Psoas muscle (tissue), 8 donors: ENCODE results near the gene LTB. TPM values are rescaled to one million over a fixed set of nuclear protein-coding genes. Genes with fewer than 3 reads are reported as not detected.

Experiments used
- ATAC-seq, 4 donors: fragments of 200-7000 bp; cut with Tn5 transposase; one replicate each; pipeline ENCODE4 v1.9.1; 2020; ENCODE audit warnings: moderate library complexity in 3 of 4, mild to moderate bottlenecking in 2 of 4
- DNase-seq, 2 donors: peaks; one replicate each; pipeline ENCODE4 v3.0.0-alpha.2; 2020
- H3K27ac ChIP-seq: fragments of 200-600 bp; one replicate; pipeline ENCODE4 v1.8.0; 2022
- H3K27me3 ChIP-seq, 3 donors: fragments of 200-600 bp in 1 of 3; one replicate each; pipeline versions ENCODE4 v1.6.1 to v1.8.0; 2013 to 2022; ENCODE audit warnings: low read length in 2 of 3, mild to moderate bottlenecking in 2 of 3, moderate library complexity in 1 of 3; ENCODE audit not compliant: insufficient read depth in 3 of 3
- H3K36me3 ChIP-seq, 2 donors: fragments of 200-600 bp in 1 of 2; one replicate each; pipeline versions ENCODE4 v1.6.1 to v1.8.0; 2013 to 2022; ENCODE audit warnings: low read depth in 1 of 2, mild to moderate bottlenecking in 1 of 2, moderate library complexity in 1 of 2; ENCODE audit not compliant: insufficient read depth in 1 of 2
- H3K4me1 ChIP-seq: fragments of 200-600 bp; one replicate; pipeline ENCODE4 v1.8.0; 2022
- H3K4me3 ChIP-seq: fragments of 200-600 bp; one replicate; pipeline ENCODE4 v1.8.0; 2022; ENCODE audit warnings: mild to moderate bottlenecking
- H3K9me3 ChIP-seq: fragments of 200-600 bp; one replicate; pipeline ENCODE4 v1.8.0; 2022
- CTCF ChIP-seq: fragments of 200-600 bp; IDR thresholded peaks from one replicate; pipeline ENCODE4 v1.8.0; 2022; ENCODE audit warnings: antibody characterized with exemption
- WGBS, 3 donors: extraction: QIAGEN DNeasy Blood & Tissue Kit; methylation state at CpG; one replicate each; pipeline versions ENCODE4 v1.1.6 to v1.1.7; 2013; 5-methylcytosine and 5-hydroxymethylcytosine counted together
- intact Hi-C, 2 donors: fragments of 100-400 bp; cut with DNase I; formaldehyde crosslinking; loops; one replicate each; pipeline versions ENCODE4 v1.11.0 to v1.14.2; 2022
- polyA plus RNA-seq, 3 donors: library from polyadenylated mRNA; stranded (reverse); fragments of 200-250 nt; gene quantifications; one replicate each; pipeline ENCODE4 v1.2.3, GENCODE V29; 2013
- total RNA-seq, 4 donors: library from RNA; stranded (reverse); fragmentation: NEBNext Ultra II Directional in 2 of 4; extraction: Animal tissue kit (Norgen Biotek cat#: 25700) in 2 of 4; gene quantifications; one replicate each; pipeline versions ENCODE4 v1.2.1 to v1.2.4, GENCODE V29; 2021 to 2023
- donor health status: healthy with polysubstance abuse.
- donor health status: DM: no; HTN: no; CAD: no; lungs with moderate emphysema.
- donor health status: Bipolar disorder and iron deficiency.
- donor health status: healthy.
- donor health status: DM: yes; HTN: yes; CAD: no.
- donor health status: DM: no; HTN: no; CAD: no.
- donor health status: DM: no; HTN: no; CAD: no.
- donor health status: DM: yes; HTN: yes; CAD: no.

The LTB gene
- total and polyA plus RNA-seq, 7 donors, result 0.08 to 1.0 (median 0.71) TPM

GRCh38 chr6:31547727-31548543 lies 34.3 kb downstream of the LTB start:
- WGBS, 3 donors, result 73 to 79% (median 74%) methylated on average over 24 of the region's 24 CpGs

GRCh38 chr6:31546958-31547726 lies 35.1 kb downstream of the LTB start, which contains the start of gene NFKBIL1:
Gene NFKBIL1, plus strand, starts transcription at chr6:31547608. Its CDS starts 87 bp downstream, at chr6:31547695.
- peak; percentile 96 to 97 (median 96) for ATAC-seq
- no peaks in the 10 kb centered on the region for H3K9me3 ChIP-seq
- no peaks in the 10 kb centered on the region for H3K27me3 ChIP-seq
- H3K36me3 ChIP-seq, result peaks cover 2 to 35% of the 10 kb centered on the region in 2 donors
- peaks cover 19% of the 10 kb centered on the region for H3K4me1 ChIP-seq
- intact Hi-C loops, result loop anchor here (1.0 to 10.0 kb wide), 9 partner anchors 35 to 418 kb away; partner anchors contain the start of genes LTB (in 2 of the 2), AIF1 (in 1 of the 2), C6orf47 (in 1 of the 2) and EHMT2 (in 1 of the 2)
- 0% methylated on average over 25 of the region's 25 CpGs for WGBS, 3 donors
- H3K4me3 ChIP-seq, result peak within 1 kb of the TSS; percentile 71
- DNase-seq, result peak; percentile 95 to 97
- H3K27ac ChIP-seq, result peak within 1 kb of the TSS; percentile 86
- no peak for TF ChIP-seq CTCF

More at GRCh38 chr6:31547727-31548543, 34.3 kb downstream of the LTB start:
- intact Hi-C loops, result loop anchor here (2.0 to 10.0 kb wide), 8 partner anchors 34 to 417 kb away; partner anchors contain the start of genes LTB (in 2 of the 2), AIF1 (in 1 of the 2), C6orf47 (in 1 of the 2) and EHMT2 (in 1 of the 2)
- Histone ChIP-seq H3K4me3 (peak overlapping the region; percentile 71), H3K36me3 (peaks cover 2 to 37% of the 10 kb centered on the region in 2 donors), H3K4me1 (peaks cover 15% of the 10 kb centered on the region), H3K9me3 (no peaks in the 10 kb centered on the region), H3K27me3 (no peaks in the 10 kb centered on the region), H3K27ac (peak overlapping the region; percentile 86)
- DNase-seq, result peak in 1 of 2 donors; percentile 57
- no peak for TF ChIP-seq CTCF
- peak in 1 of 4 donors; percentile 5 for ATAC-seq

GRCh38 chr6:31546339-31546957 lies 35.8 kb downstream of the LTB start, which contains the start of gene ATP6V1G2:
Gene ATP6V1G2, minus strand, starts transcription at chr6:31546608. Its CDS starts 49 bp downstream, at chr6:31546559.
- Histone ChIP-seq H3K9me3 (no peaks in the 10 kb centered on the region), H3K27ac (peak within 1 kb of the TSS; percentile 86), H3K36me3 (peaks cover 2 to 29% of the 10 kb centered on the region in 2 donors), H3K4me3 (peak within 1 kb of the TSS; percentile 71), H3K27me3 (no peaks in the 10 kb centered on the region), H3K4me1 (peaks cover 19% of the 10 kb centered on the region)
- WGBS, 3 donors, result 4 to 8% (median 6%) methylated on average over 11 of the region's 11 CpGs
- intact Hi-C loops, result loop anchor here (1.0 to 10.0 kb wide), 9 partner anchors 36 to 418 kb away; partner anchors contain the start of genes LTB (in 2 of the 2), AIF1 (in 1 of the 2), C6orf47 (in 1 of the 2) and EHMT2 (in 1 of the 2)
- ATAC-seq, result peak; percentile 80 to 84 (median 82)
- peak; percentile 94 for TF ChIP-seq CTCF
- peak; percentile 88 to 92 for DNase-seq

- Histone ChIP-seq H3K4me1 (peaks cover 24% of the 10 kb centered on the region), H3K27ac (no peak overlapping the region), H3K27me3 (no peaks in the 10 kb centered on the region), H3K36me3 (peaks cover 4 to 18% of the 10 kb centered on the region in 2 donors), H3K4me3 (no peak overlapping the region), H3K9me3 (no peaks in the 10 kb centered on the region)
- ATAC-seq, result no peak
- intact Hi-C loops, result loop anchor here (5.0 to 10.0 kb wide), 7 partner anchors 37 to 420 kb away; partner anchors contain the start of genes LTB (in 2 of the 2), AIF1 (in 1 of the 2), C6orf47 (in 1 of the 2) and EHMT2 (in 1 of the 2)
- 61 to 69% (median 66%) methylated on average over 7 of the region's 7 CpGs for WGBS, 3 donors
- no peak for TF ChIP-seq CTCF
- DNase-seq, result no peak
These were observed 36.9 kb downstream of the LTB start for GRCh38 chr6:31545291-31545690.
